Measurements from ENCODE around the gene SIPA1L3.

Gene SIPA1L3

GRCh38 chr19:38143847-38144246 lies 236.8 kb downstream of the SIPA1L3 start:
- no peak overlapping the region for H3K9ac ChIP-seq (ENCODE audit: low read depth, low read length)
- no peaks in the 10 kb centered on the region for H3K4me1 ChIP-seq (ENCODE audit: insufficient read depth, low read length)
- H3K9me3 ChIP-seq (ENCODE audit: control insufficient read depth, insufficient read depth, low read length) = no peaks in the 10 kb centered on the region
- 0 out of 2 replicates have a peak, but pooled peaks cover 5% of the 10 kb centered on the region for H3K36me3 ChIP-seq (ENCODE audit: insufficient read depth, low read length)

GRCh38 chr19:38144667-38145066 lies 237.7 kb downstream of the SIPA1L3 start:
- Histone ChIP-seq H3K9me3 (ENCODE audit: control insufficient read depth, insufficient read depth, low read length) (no peaks in the 10 kb centered on the region), H3K4me1 (ENCODE audit: insufficient read depth, low read length) (no peaks in the 10 kb centered on the region), H3K9ac (ENCODE audit: low read depth, low read length) (no peak overlapping the region), H3K36me3 (ENCODE audit: insufficient read depth, low read length) (0 out of 2 replicates have a peak, but pooled peaks cover 5% of the 10 kb centered on the region)

- H3K9ac ChIP-seq (ENCODE audit: low read depth, low read length) = no peak overlapping the region
- 0 out of 2 replicates have a peak, but pooled peaks cover 5% of the 10 kb centered on the region for H3K36me3 ChIP-seq (ENCODE audit: insufficient read depth, low read length)
- no peaks in the 10 kb centered on the region for H3K9me3 ChIP-seq (ENCODE audit: control insufficient read depth, insufficient read depth, low read length)
- no peaks in the 10 kb centered on the region for H3K4me1 ChIP-seq (ENCODE audit: insufficient read depth, low read length)
These were observed 238.6 kb downstream of the SIPA1L3 start for GRCh38 chr19:38145623-38146022.

- Histone ChIP-seq H3K9me3 (ENCODE audit: control insufficient read depth, insufficient read depth, low read length) (no peaks in the 10 kb centered on the region), H3K4me1 (ENCODE audit: insufficient read depth, low read length) (no peaks in the 10 kb centered on the region), H3K36me3 (ENCODE audit: insufficient read depth, low read length) (peaks cover 7% of the 10 kb centered on the region; the same call in 1 of the 2 replicates), H3K9ac (ENCODE audit: low read depth, low read length) (no peak overlapping the region)
These were observed 241.3 kb downstream of the SIPA1L3 start for GRCh38 chr19:38148337-38148736.

- Histone ChIP-seq H3K36me3 (ENCODE audit: insufficient read depth, low read length) (peaks cover 7% of the 10 kb centered on the region; the same call in 1 of the 2 replicates), H3K4me1 (ENCODE audit: insufficient read depth, low read length) (no peaks in the 10 kb centered on the region), H3K9me3 (ENCODE audit: control insufficient read depth, insufficient read depth, low read length) (no peaks in the 10 kb centered on the region), H3K9ac (ENCODE audit: low read depth, low read length) (no peak overlapping the region)
These were observed 242.7 kb downstream of the SIPA1L3 start for GRCh38 chr19:38149661-38150061.

- no peak overlapping the region for H3K9ac ChIP-seq (ENCODE audit: low read depth, low read length)
- peaks cover 5% of the 10 kb centered on the region; the same call in 1 of the 2 replicates for H3K36me3 ChIP-seq (ENCODE audit: insufficient read depth, low read length)
- H3K4me1 ChIP-seq (ENCODE audit: insufficient read depth, low read length) = no peaks in the 10 kb centered on the region
- H3K9me3 ChIP-seq (ENCODE audit: control insufficient read depth, insufficient read depth, low read length) = no peaks in the 10 kb centered on the region
These were observed 244.2 kb downstream of the SIPA1L3 start for GRCh38 chr19:38151242-38151641.

- Histone ChIP-seq H3K9ac (ENCODE audit: low read depth, low read length) (no peak overlapping the region), H3K4me1 (ENCODE audit: insufficient read depth, low read length) (no peaks in the 10 kb centered on the region), H3K36me3 (ENCODE audit: insufficient read depth, low read length) (peaks cover 5% of the 10 kb centered on the region; the same call in 1 of the 2 replicates), H3K9me3 (ENCODE audit: control insufficient read depth, insufficient read depth, low read length) (no peaks in the 10 kb centered on the region)
These were observed 245.7 kb downstream of the SIPA1L3 start for GRCh38 chr19:38152461-38153379.

- Histone ChIP-seq H3K36me3 (ENCODE audit: insufficient read depth, low read length) (peaks cover 5% of the 10 kb centered on the region; the same call in 1 of the 2 replicates), H3K9me3 (ENCODE audit: control insufficient read depth, insufficient read depth, low read length) (no peaks in the 10 kb centered on the region), H3K4me1 (ENCODE audit: insufficient read depth, low read length) (no peaks in the 10 kb centered on the region), H3K9ac (ENCODE audit: low read depth, low read length) (no peak overlapping the region)
These were observed 248.4 kb downstream of the SIPA1L3 start for GRCh38 chr19:38155453-38155852.

GRCh38 chr19:38158730-38159129 lies 251.7 kb downstream of the SIPA1L3 start:
- no peak overlapping the region for H3K9ac ChIP-seq (ENCODE audit: low read depth, low read length)
- H3K9me3 ChIP-seq (ENCODE audit: control insufficient read depth, insufficient read depth, low read length) = no peaks in the 10 kb centered on the region
- no peaks in the 10 kb centered on the region for H3K4me1 ChIP-seq (ENCODE audit: insufficient read depth, low read length)
- H3K36me3 ChIP-seq (ENCODE audit: insufficient read depth, low read length) = 0 out of 2 replicates have a peak, but pooled peaks cover 3% of the 10 kb centered on the region

- no peaks in the 10 kb centered on the region for H3K9me3 ChIP-seq (ENCODE audit: control insufficient read depth, insufficient read depth, low read length)
- no peaks in the 10 kb centered on the region for H3K4me1 ChIP-seq (ENCODE audit: insufficient read depth, low read length)
- H3K36me3 ChIP-seq (ENCODE audit: insufficient read depth, low read length) = peaks cover under 1% of the 10 kb centered on the region; the same call in 1 of the 2 replicates
- H3K9ac ChIP-seq (ENCODE audit: low read depth, low read length) = no peak overlapping the region
These were observed 255.1 kb downstream of the SIPA1L3 start for GRCh38 chr19:38162094-38162493.

- Histone ChIP-seq H3K9me3 (ENCODE audit: control insufficient read depth, insufficient read depth, low read length) (no peaks in the 10 kb centered on the region), H3K4me1 (ENCODE audit: insufficient read depth, low read length) (no peaks in the 10 kb centered on the region), H3K36me3 (ENCODE audit: insufficient read depth, low read length) (peaks cover 3% of the 10 kb centered on the region), H3K9ac (ENCODE audit: low read depth, low read length) (no peak overlapping the region)
These were observed 255.6 kb downstream of the SIPA1L3 start for GRCh38 chr19:38162632-38163031.

- no peaks in the 10 kb centered on the region for H3K4me1 ChIP-seq (ENCODE audit: insufficient read depth, low read length)
- peaks cover 3% of the 10 kb centered on the region for H3K36me3 ChIP-seq (ENCODE audit: insufficient read depth, low read length)
- no peak overlapping the region for H3K9ac ChIP-seq (ENCODE audit: low read depth, low read length)
- no peaks in the 10 kb centered on the region for H3K9me3 ChIP-seq (ENCODE audit: control insufficient read depth, insufficient read depth, low read length)
These were observed 256.6 kb downstream of the SIPA1L3 start for GRCh38 chr19:38163419-38164290.

- peaks cover 3% of the 10 kb centered on the region for H3K36me3 ChIP-seq (ENCODE audit: insufficient read depth, low read length)
- no peaks in the 10 kb centered on the region for H3K9me3 ChIP-seq (ENCODE audit: control insufficient read depth, insufficient read depth, low read length)
- H3K4me1 ChIP-seq (ENCODE audit: insufficient read depth, low read length) = no peaks in the 10 kb centered on the region
- H3K9ac ChIP-seq (ENCODE audit: low read depth, low read length) = no peak overlapping the region
These were observed 257.5 kb downstream of the SIPA1L3 start for GRCh38 chr19:38164526-38164925.

GRCh38 chr19:38165335-38165734 lies 258.3 kb downstream of the SIPA1L3 start:
- Histone ChIP-seq H3K4me1 (ENCODE audit: insufficient read depth, low read length) (no peaks in the 10 kb centered on the region), H3K36me3 (ENCODE audit: insufficient read depth, low read length) (peaks cover 6% of the 10 kb centered on the region), H3K9ac (ENCODE audit: low read depth, low read length) (no peak overlapping the region), H3K9me3 (ENCODE audit: control insufficient read depth, insufficient read depth, low read length) (no peaks in the 10 kb centered on the region)
